CD4-positive, CD25-positive, alpha-beta regulatory T cell (primary cell): Measurements from ENCODE around the gene BLMH. TPM values are rescaled to one million over a fixed set of nuclear protein-coding genes. Genes with fewer than 3 reads are reported as not detected.

ENCODE experiments used
- ATAC-seq, 2 donors: fragments of 150-1000 bp; cut with Tn5 transposase; one replicate each; pipeline ENCODE4 v1.10.0; 2021; ENCODE audit warnings: low read depth in 2 of 2, moderate number of reproducible peaks in 2 of 2, moderate library complexity in 1 of 2
- DNase-seq, 3 donors: peaks; one replicate each; pipeline versions ENCODE4 v3.0.0 to v3.0.0-alpha.2; 2012 to 2022; ENCODE audit warnings: mixed read lengths in 1 of 3
- H3K27ac ChIP-seq: one replicate; pipeline ENCODE4 v1.7.0; 2013; ENCODE audit warnings: mild to moderate bottlenecking, low read length; ENCODE audit not compliant: insufficient read depth, poor library complexity, severe bottlenecking
- H3K27me3 ChIP-seq: one replicate; pipeline ENCODE4 v1.7.0; 2013; ENCODE audit warnings: low read length; ENCODE audit not compliant: control insufficient read depth, insufficient read depth
- H3K36me3 ChIP-seq: one replicate; pipeline ENCODE4 v1.7.0; 2013; ENCODE audit warnings: mild to moderate bottlenecking, low read length, moderate library complexity; ENCODE audit not compliant: control insufficient read depth, insufficient read depth
- H3K4me1 ChIP-seq: 2 replicates; pipeline ENCODE4 v1.7.0; 2013; ENCODE audit warnings: mild to moderate bottlenecking, low read length; ENCODE audit not compliant: insufficient read depth, control insufficient read depth, poor library complexity, severe bottlenecking
- H3K4me3 ChIP-seq: one replicate; pipeline ENCODE4 v1.7.0; 2013; ENCODE audit warnings: low read depth, mild to moderate bottlenecking, low read length, moderate library complexity
- H3K9me3 ChIP-seq, 2 experiments: 1 replicate in 1 of 2; 2 replicates in 1 of 2; pipeline ENCODE4 v1.7.0; 2013; ENCODE audit warnings: low read length in 2 of 2, mild to moderate bottlenecking in 1 of 2, moderate library complexity in 1 of 2; ENCODE audit not compliant: control insufficient read depth in 2 of 2
- H3K27ac Mint-ChIP-seq, 3 donors: one replicate each; pipeline ENCODE4 v1.8.0; 2020 to 2022; ENCODE audit warnings: mild to moderate bottlenecking in 3 of 3, mixed read lengths in 3 of 3, moderate library complexity in 2 of 3
- H3K27me3 Mint-ChIP-seq: one replicate; pipeline ENCODE4 v1.8.0; 2022; ENCODE audit warnings: mild to moderate bottlenecking, mixed read lengths
- H3K36me3 Mint-ChIP-seq: one replicate; pipeline ENCODE4 v1.8.0; 2020; ENCODE audit warnings: mixed read lengths
- H3K4me1 Mint-ChIP-seq, 4 donors: one replicate each; pipeline ENCODE4 v1.8.0; 2020 to 2022; ENCODE audit warnings: mixed read lengths in 4 of 4, mild to moderate bottlenecking in 1 of 4
- H3K4me3 Mint-ChIP-seq, 4 donors: one replicate each; pipeline ENCODE4 v1.8.0; 2020 to 2022; ENCODE audit warnings: mild to moderate bottlenecking in 4 of 4, mixed read lengths in 4 of 4, moderate library complexity in 3 of 4
- H3K9me3 Mint-ChIP-seq, 7 donors: one replicate each; pipeline ENCODE4 v1.8.0; 2020 to 2022; ENCODE audit warnings: mixed read lengths in 7 of 7, mild to moderate bottlenecking in 3 of 7, moderate library complexity in 2 of 7
- polyA plus RNA-seq, 4 donors: library from polyadenylated mRNA; unstranded; fragments of 300-500 nt; fragmentation: Illumina TruSeq; gene quantifications; one replicate each; pipeline ENCODE4 v1.2.3, GENCODE V29; 2021
- total RNA-seq: library from RNA; stranded (reverse); gene quantifications from one replicate; pipeline ENCODE4 v1.2.3, GENCODE V29; 2022

The BLMH gene
- total and polyA plus RNA-seq, 5 donors from 2014 or later: 16.7 to 30.0 (median 19.5) TPM

GRCh38 chr17:30290696-30291542 is 825 bp downstream of the BLMH start:
- Mint-ChIP-seq H3K4me3 (peak overlapping the region in 3 of 4 donors; percentile 93 to 95 (median 95)), H3K27ac (peak overlapping the region; percentile 45 to 92 (median 90)), H3K36me3 (peaks cover 12% of the 10 kb centered on the region), H3K9me3 (no peaks in the 10 kb centered on the region), H3K27me3 (no peaks in the 10 kb centered on the region), H3K4me1 (peaks cover 0 to 22% (median 17%) of the 10 kb centered on the region in 4 donors)
- no peaks in the 10 kb centered on the region for H3K27me3 ChIP-seq
- H3K4me1 ChIP-seq: peaks cover 23% of the 10 kb centered on the region
- H3K27ac ChIP-seq: no peak overlapping the region
- H3K36me3 ChIP-seq: peaks cover 22% of the 10 kb centered on the region
- peak overlapping the region; percentile 89 for H3K4me3 ChIP-seq
- no peaks in the 10 kb centered on the region for H3K9me3 ChIP-seq
- ATAC-seq (peak in 1 of 2 donors; percentile 25), DNase-seq (peak in 2 of 3 donors; percentile 11 to 46)

- peak overlapping the region; percentile 89 for H3K4me3 ChIP-seq
- no peak for ATAC-seq
- no peaks in the 10 kb centered on the region for H3K27me3 Mint-ChIP-seq
- peaks cover 23% of the 10 kb centered on the region for H3K4me1 ChIP-seq
- H3K27me3 ChIP-seq: no peaks in the 10 kb centered on the region
- H3K9me3 ChIP-seq: no peaks in the 10 kb centered on the region
- no peak overlapping the region for H3K27ac ChIP-seq
- peak overlapping the region in 3 of 4 donors; percentile 93 to 95 (median 95) for H3K4me3 Mint-ChIP-seq
- DNase-seq: no peak
- H3K36me3 Mint-ChIP-seq: peaks cover 18% of the 10 kb centered on the region
- peaks cover 0 to 22% (median 17%) of the 10 kb centered on the region in 4 donors for H3K4me1 Mint-ChIP-seq
- no peak overlapping the region for H3K27ac Mint-ChIP-seq
- peaks cover 30% of the 10 kb centered on the region for H3K36me3 ChIP-seq
- H3K9me3 Mint-ChIP-seq: no peaks in the 10 kb centered on the region
These were observed 1.7 kb downstream of the BLMH start for GRCh38 chr17:30290077-30290476.

- H3K27me3 ChIP-seq: no peaks in the 10 kb centered on the region
- no peaks in the 10 kb centered on the region for H3K9me3 ChIP-seq
- no peak overlapping the region for H3K27ac ChIP-seq
- DNase-seq (no peak), ATAC-seq (no peak)
- Mint-ChIP-seq H3K36me3 (peaks cover 29% of the 10 kb centered on the region), H3K9me3 (no peaks in the 10 kb centered on the region), H3K4me1 (peaks cover 0 to 2% (median 0%) of the 10 kb centered on the region in 4 donors), H3K4me3 (no peak overlapping the region), H3K27ac (no peak overlapping the region), H3K27me3 (no peaks in the 10 kb centered on the region)
- H3K4me3 ChIP-seq: no peak overlapping the region
- H3K36me3 ChIP-seq: peaks cover 37% of the 10 kb centered on the region
- H3K4me1 ChIP-seq: no peaks in the 10 kb centered on the region
These were observed 12.6 kb downstream of the BLMH start for GRCh38 chr17:30279156-30279555.

- peak in 1 of 3 donors; percentile 23 for DNase-seq
- Mint-ChIP-seq H3K27me3 (no peaks in the 10 kb centered on the region), H3K4me1 (peaks cover 0 to 2% (median 0%) of the 10 kb centered on the region in 4 donors), H3K36me3 (peaks cover 39% of the 10 kb centered on the region), H3K9me3 (no peaks in the 10 kb centered on the region), H3K27ac (no peak overlapping the region), H3K4me3 (no peak overlapping the region)
- H3K4me3 ChIP-seq: no peak overlapping the region
- no peak for ATAC-seq
- H3K27ac ChIP-seq: no peak overlapping the region
- H3K4me1 ChIP-seq: no peaks in the 10 kb centered on the region
- no peaks in the 10 kb centered on the region for H3K27me3 ChIP-seq
- H3K9me3 ChIP-seq: no peaks in the 10 kb centered on the region
- H3K36me3 ChIP-seq: peaks cover 45% of the 10 kb centered on the region
These were observed 13.7 kb downstream of the BLMH start for GRCh38 chr17:30278032-30278431.

GRCh38 chr17:30275911-30276310 is 15.8 kb downstream of the BLMH start:
- Histone ChIP-seq H3K4me1 (no peaks in the 10 kb centered on the region), H3K9me3 (no peaks in the 10 kb centered on the region), H3K27ac (no peak overlapping the region), H3K4me3 (no peak overlapping the region), H3K36me3 (peaks cover 55% of the 10 kb centered on the region), H3K27me3 (no peaks in the 10 kb centered on the region)
- DNase-seq (no peak), ATAC-seq (no peak)
- Mint-ChIP-seq H3K9me3 (no peaks in the 10 kb centered on the region), H3K36me3 (peaks cover 50% of the 10 kb centered on the region), H3K4me1 (peaks cover 0 to 7% (median 0%) of the 10 kb centered on the region in 4 donors), H3K27me3 (no peaks in the 10 kb centered on the region), H3K4me3 (no peak overlapping the region), H3K27ac (peak overlapping the region in 2 of 3 donors; percentile 5 to 22)

GRCh38 chr17:30274887-30275286 is 16.9 kb downstream of the BLMH start:
- Histone ChIP-seq H3K4me3 (no peak overlapping the region), H3K9me3 (no peaks in the 10 kb centered on the region), H3K27ac (no peak overlapping the region), H3K27me3 (no peaks in the 10 kb centered on the region), H3K36me3 (peaks cover 63% of the 10 kb centered on the region), H3K4me1 (no peaks in the 10 kb centered on the region)
- Mint-ChIP-seq H3K4me1 (peaks cover 0 to 5% (median 0%) of the 10 kb centered on the region in 4 donors), H3K36me3 (peaks cover 51% of the 10 kb centered on the region), H3K27me3 (no peaks in the 10 kb centered on the region), H3K9me3 (no peaks in the 10 kb centered on the region), H3K4me3 (no peak overlapping the region), H3K27ac (no peak overlapping the region)
- ATAC-seq: no peak
- no peak for DNase-seq

GRCh38 chr17:30273373-30273772 is 18.4 kb downstream of the BLMH start:
- Histone ChIP-seq H3K4me1 (no peaks in the 10 kb centered on the region), H3K27ac (no peak overlapping the region), H3K9me3 (no peaks in the 10 kb centered on the region), H3K4me3 (no peak overlapping the region), H3K36me3 (peaks cover 54% of the 10 kb centered on the region), H3K27me3 (no peaks in the 10 kb centered on the region)
- Mint-ChIP-seq H3K4me3 (no peak overlapping the region), H3K27ac (peak overlapping the region in 1 of 3 donors; percentile 36), H3K27me3 (no peaks in the 10 kb centered on the region), H3K36me3 (peaks cover 49% of the 10 kb centered on the region), H3K4me1 (peaks cover 0 to 7% (median 0%) of the 10 kb centered on the region in 4 donors), H3K9me3 (no peaks in the 10 kb centered on the region)
- DNase-seq (no peak), ATAC-seq (no peak)
